ENCODE results near the gene CNIH3.

DNA sequence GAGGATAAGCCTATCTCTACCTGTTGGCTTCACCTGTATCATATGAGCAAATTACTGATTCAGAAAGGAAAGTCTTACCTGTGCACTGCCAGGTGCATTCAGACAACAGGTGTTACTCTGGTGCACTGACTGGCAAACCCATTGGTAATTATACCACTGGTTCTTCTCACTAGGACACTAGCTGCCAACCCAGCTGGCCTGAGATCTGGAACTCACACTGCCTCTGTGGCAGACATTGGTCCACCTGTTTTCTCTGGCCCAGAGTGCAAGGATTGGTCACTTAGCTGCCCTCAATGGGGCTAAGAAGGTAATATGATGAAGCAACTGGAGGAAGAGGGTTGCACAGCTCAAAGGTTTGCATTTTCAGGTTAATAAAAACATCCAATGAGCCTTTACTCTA is 173.2 kb downstream of the CNIH3 start:
- TF ChIP-seq, protein P1, sequence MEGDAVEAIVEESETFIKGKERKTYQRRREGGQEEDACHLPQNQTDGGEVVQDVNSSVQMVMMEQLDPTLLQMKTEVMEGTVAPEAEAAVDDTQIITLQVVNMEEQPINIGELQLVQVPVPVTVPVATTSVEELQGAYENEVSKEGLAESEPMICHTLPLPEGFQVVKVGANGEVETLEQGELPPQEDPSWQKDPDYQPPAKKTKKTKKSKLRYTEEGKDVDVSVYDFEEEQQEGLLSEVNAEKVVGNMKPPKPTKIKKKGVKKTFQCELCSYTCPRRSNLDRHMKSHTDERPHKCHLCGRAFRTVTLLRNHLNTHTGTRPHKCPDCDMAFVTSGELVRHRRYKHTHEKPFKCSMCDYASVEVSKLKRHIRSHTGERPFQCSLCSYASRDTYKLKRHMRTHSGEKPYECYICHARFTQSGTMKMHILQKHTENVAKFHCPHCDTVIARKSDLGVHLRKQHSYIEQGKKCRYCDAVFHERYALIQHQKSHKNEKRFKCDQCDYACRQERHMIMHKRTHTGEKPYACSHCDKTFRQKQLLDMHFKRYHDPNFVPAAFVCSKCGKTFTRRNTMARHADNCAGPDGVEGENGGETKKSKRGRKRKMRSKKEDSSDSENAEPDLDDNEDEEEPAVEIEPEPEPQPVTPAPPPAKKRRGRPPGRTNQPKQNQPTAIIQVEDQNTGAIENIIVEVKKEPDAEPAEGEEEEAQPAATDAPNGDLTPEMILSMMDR (IDR thresholded peaks at IDR 0.05) = no peak
- no peak for TF ChIP-seq POLR2A (IDR thresholded peaks at IDR 0.05)
